ENCODE results near the gene MAD1L1. TPM values are rescaled to one million over a fixed set of nuclear protein-coding genes. Genes with fewer than 3 reads are reported as not detected.

The MAD1L1 gene
- total and polyA plus RNA-seq, 2 of the 8 experiments (the other 6 are each of a cell fraction or from before 2014, with no cell fraction given): 40.4 to 44.6 TPM

DNA sequence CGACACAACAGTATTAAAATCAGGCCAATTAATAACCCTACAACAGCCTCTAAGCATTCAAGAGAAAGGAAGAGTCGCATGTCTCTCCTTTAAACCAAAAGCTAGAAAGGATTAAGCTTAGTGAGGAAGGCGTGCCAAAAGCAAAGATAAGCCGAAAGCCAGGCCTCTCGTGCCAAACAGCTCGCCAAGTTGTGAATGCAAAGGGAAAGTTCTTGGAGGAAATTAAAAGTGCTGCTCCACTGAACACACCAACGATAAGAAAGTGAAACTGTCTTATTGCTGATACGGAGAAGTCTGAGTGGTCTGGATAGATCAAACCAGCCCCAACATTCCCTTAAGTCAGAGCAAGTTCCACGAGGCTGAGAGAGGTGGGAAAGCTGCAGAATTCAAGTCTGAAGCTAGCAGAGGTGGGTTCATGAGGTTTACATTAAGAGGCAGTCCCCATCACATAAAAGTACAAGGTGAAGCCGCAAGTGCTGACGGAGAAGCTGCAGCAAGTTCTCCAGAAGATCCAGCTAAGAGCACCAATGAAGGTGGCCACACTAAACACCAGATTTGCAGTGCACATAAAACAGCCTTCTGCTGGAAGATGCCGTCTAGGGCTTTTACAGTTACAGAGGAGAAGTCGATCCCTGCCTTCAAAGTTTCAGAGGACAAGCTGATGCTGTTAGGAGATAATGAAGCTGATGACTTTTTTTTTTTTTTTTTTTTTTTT lies 194.8 kb downstream of the MAD1L1 start (continued):
- TF ChIP-seq SP4 (IDR thresholded peaks at IDR 0.05; ENCODE audit: low read length) (no peak), ZNF274 (IDR thresholded peaks at IDR 0.05; ENCODE audit: borderline replicate concordance, extremely low read depth, low read length) (no peak), FOSL1 (IDR thresholded peaks at IDR 0.05; ENCODE audit: insufficient read depth, low read depth, low read length) (no peak), KDM4A (IDR thresholded peaks at IDR 0.05; ENCODE audit: low read depth, low read length, severe bottlenecking) (no peak)
- TF ChIP-seq, protein P1, sequence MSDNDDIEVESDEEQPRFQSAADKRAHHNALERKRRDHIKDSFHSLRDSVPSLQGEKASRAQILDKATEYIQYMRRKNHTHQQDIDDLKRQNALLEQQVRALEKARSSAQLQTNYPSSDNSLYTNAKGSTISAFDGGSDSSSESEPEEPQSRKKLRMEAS (IDR thresholded peaks at IDR 0.05): no peak
